K562 (cell line): ENCODE measurements around the gene SHLD1. TPM values are rescaled to one million over a fixed set of nuclear protein-coding genes. Genes with fewer than 3 reads are reported as not detected.

Source experiments
- CBFA2T3 ChIP-seq: fragments of 450-650 bp; IDR thresholded peaks from 2 replicates; pipeline ENCODE4 v1.6.1; 2017
- CEBPG ChIP-seq, 3 experiments: fragments of 200-800 bp in 1 of 3; sonication (Bioruptor generic) in 1 of 3; sonication (generic) in 1 of 3; formaldehyde crosslinking in 1 of 3; IDR thresholded peaks in 2 of 3; conservative IDR thresholded peaks in 1 of 3; 2 replicates each; pipeline versions ENCODE4 v1.6.1 to v1.8.0; 2016 to 2022; ENCODE audit warnings: missing compliant biosample characterization in 2 of 3, missing genetic modification characterization in 2 of 3, mild to moderate bottlenecking in 1 of 3, missing genetic modification reagents in 1 of 3
- CXXC5 ChIP-seq: fragments of 250-450 bp; sonication (Bioruptor Pico); IDR thresholded peaks from 2 replicates; pipeline ENCODE4 v1.8.0; 2022; ENCODE audit warnings: inconsistent platforms, mild to moderate bottlenecking, moderate library complexity
- NBN ChIP-seq: fragments of 450-650 bp; IDR thresholded peaks from 2 replicates; pipeline ENCODE4 v1.6.1; 2016; ENCODE audit warnings: low read depth, mild to moderate bottlenecking
- NFATC3 ChIP-seq: fragments of 450-650 bp; IDR thresholded peaks from 2 replicates; pipeline ENCODE4 v1.6.1; 2017; ENCODE audit warnings: mild to moderate bottlenecking
- NR2C1 ChIP-seq, 2 experiments: fragments of 450-650 bp; IDR thresholded peaks; 2 replicates each; pipeline ENCODE4 v1.6.1; 2017; ENCODE audit warnings: mild to moderate bottlenecking in 2 of 2, antibody characterized with exemption in 1 of 2, inconsistent platforms in 1 of 2, missing compliant biosample characterization in 1 of 2, missing genetic modification characterization in 1 of 2
- SIN3B ChIP-seq: fragments of 450-650 bp; IDR thresholded peaks from 2 replicates; pipeline ENCODE4 v1.6.1; 2017; ENCODE audit warnings: low read depth, mild to moderate bottlenecking, moderate library complexity
- TBP ChIP-seq: optimal IDR thresholded peaks from 2 replicates; pipeline ENCODE3; 2011; ENCODE audit warnings: low read depth, low read length, improper control_type of control experiment
- polyA plus RNA-seq, 8 experiments: library from polyadenylated mRNA; depleted of rRNA in 4 of 8; stranded (reverse) in 5 of 8; unstranded in 3 of 8; fragments of >200 nt; fragmentation: Nextera tagmentation in 2 of 8; fragmentation: Illumina TruSeq in 1 of 8; extraction: Ambion mirVana in 2 of 8; extraction: Trizol in 1 of 8; gene quantifications; 2 replicates each; pipeline versions ENCODE4 v1.2.1 to v1.2.3, GENCODE V29; 2011 to 2014; ENCODE audit warnings: inconsistent platforms in 1 of 8, missing spikeins in 1 of 8
- total RNA-seq, 7 experiments: library from RNA; depleted of rRNA in 6 of 7; stranded (reverse); fragments of >200 nt in 6 of 7; fragmentation: Illumina TruSeq in 2 of 7; extraction: Trizol in 2 of 7; gene quantifications; 2 replicates each; pipeline versions ENCODE4 v1.2.1 to v1.2.3, GENCODE V29; 2011 to 2021; ENCODE audit warnings: low replicate concordance in 1 of 7
- TF ChIP-seq, protein P1 (sequence below): fragments of 250-450 bp; sonication (Bioruptor Pico); IDR thresholded peaks from 2 replicates; pipeline ENCODE4 v1.5.0; 2021
- TF ChIP-seq, protein P2 (sequence below): sonication (generic); formaldehyde crosslinking; IDR thresholded peaks from 2 replicates; pipeline ENCODE4 v1.8.1; 2023; ENCODE audit warnings: mild to moderate bottlenecking, missing genetic modification reagents

The SHLD1 gene
- total and polyA plus RNA-seq, 9 of the 15 experiments (the other 6 are each of a cell fraction or from before 2014, with no cell fraction given), result 3.7 to 21.6 (median 8.2) TPM

DNA sequence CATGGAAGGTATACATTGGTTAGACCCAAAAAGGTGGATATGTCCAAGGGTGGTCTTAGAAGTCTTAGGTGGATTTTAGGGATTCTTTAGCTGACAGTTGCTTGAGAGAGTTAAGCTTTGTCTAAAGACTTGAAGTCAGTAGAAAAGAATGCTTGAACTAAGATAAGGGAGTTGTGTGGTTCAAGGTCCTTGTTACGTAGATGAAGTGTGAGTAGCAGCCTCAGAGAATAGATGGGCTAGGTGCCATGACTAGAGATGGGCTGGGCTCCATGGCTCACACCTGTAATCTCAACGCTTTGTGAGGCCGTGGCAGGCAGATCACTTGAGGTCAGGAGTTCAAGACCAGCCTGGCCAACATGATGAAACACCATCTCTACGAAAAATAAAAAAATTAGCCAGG is 1.7 kb downstream of the SHLD1 start (continued):
- TF ChIP-seq SIN3B (no peak), NR2C1 (IDR thresholded peaks at IDR 0.05) (no peak), NR2C1 (tag; IDR thresholded peaks at IDR 0.05) (0 out of 2 replicates have a peak, but pooled peaks have one; percentile 19), CXXC5 (peak; percentile 19; the same call in 1 of the 2 replicates), TBP (peak; percentile 42), CEBPG (CRISPR knock-in tag; IDR thresholded peaks at IDR 0.05) (peak; percentile 34; the same call in 1 of the 2 replicates), CEBPG (tag; conservative IDR thresholded peaks at IDR 0.05 in 1 of 2, IDR thresholded peaks at IDR 0.05 in 1 of 2) (no peak), NFATC3 (no peak), NBN (0 out of 2 replicates have a peak, but pooled peaks have one; percentile 11), CBFA2T3 (peak; percentile 42; the same call in 1 of the 2 replicates)
- TF ChIP-seq, protein P1, sequence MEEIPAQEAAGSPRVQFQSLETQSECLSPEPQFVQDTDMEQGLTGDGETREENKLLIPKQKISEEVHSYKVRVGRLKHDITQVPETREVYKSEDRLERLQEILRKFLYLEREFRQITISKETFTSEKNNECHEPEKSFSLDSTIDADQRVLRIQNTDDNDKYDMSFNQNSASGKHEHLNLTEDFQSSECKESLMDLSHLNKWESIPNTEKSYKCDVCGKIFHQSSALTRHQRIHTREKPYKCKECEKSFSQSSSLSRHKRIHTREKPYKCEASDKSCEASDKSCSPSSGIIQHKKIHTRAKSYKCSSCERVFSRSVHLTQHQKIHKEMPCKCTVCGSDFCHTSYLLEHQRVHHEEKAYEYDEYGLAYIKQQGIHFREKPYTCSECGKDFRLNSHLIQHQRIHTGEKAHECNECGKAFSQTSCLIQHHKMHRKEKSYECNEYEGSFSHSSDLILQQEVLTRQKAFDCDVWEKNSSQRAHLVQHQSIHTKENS, result no peak
- TF ChIP-seq, protein P2, sequence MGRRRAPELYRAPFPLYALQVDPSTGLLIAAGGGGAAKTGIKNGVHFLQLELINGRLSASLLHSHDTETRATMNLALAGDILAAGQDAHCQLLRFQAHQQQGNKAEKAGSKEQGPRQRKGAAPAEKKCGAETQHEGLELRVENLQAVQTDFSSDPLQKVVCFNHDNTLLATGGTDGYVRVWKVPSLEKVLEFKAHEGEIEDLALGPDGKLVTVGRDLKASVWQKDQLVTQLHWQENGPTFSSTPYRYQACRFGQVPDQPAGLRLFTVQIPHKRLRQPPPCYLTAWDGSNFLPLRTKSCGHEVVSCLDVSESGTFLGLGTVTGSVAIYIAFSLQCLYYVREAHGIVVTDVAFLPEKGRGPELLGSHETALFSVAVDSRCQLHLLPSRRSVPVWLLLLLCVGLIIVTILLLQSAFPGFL, result no peak
